C4-2B (cell line): ENCODE results near the gene MICU2.

ENCODE experiments used
- H3K27ac ChIP-seq: fragments of 450-650 bp; 2 replicates; pipeline ENCODE4 v1.5.1; 2017
- CTCF ChIP-seq: fragments of 450-650 bp; conservative IDR thresholded peaks from 2 replicates; pipeline ENCODE4 v1.5.1; 2017; ENCODE audit warnings: mild to moderate bottlenecking
- ZFX ChIP-seq: fragments of 450-650 bp; IDR thresholded peaks from 2 replicates; pipeline ENCODE4 v1.6.1; 2017

MICU2 gene

GRCh38 chr13:21534760-21535159 lies 69.2 kb downstream of the MICU2 start:
- TF ChIP-seq ZFX = no peak
- no peak for TF ChIP-seq CTCF
- H3K27ac ChIP-seq = no peak overlapping the region

- TF ChIP-seq ZFX (no peak), CTCF (no peak)
- H3K27ac ChIP-seq = no peak overlapping the region
These were observed 72.5 kb downstream of the MICU2 start for GRCh38 chr13:21531455-21531854.

GRCh38 chr13:21530656-21531055 lies 73.3 kb downstream of the MICU2 start:
- H3K27ac ChIP-seq = no peak overlapping the region
- TF ChIP-seq CTCF (no peak), ZFX (no peak)

- H3K27ac ChIP-seq = no peak overlapping the region
- TF ChIP-seq ZFX = no peak
- TF ChIP-seq CTCF = no peak
These were observed 74.7 kb downstream of the MICU2 start for GRCh38 chr13:21529146-21529893.

GRCh38 chr13:21528616-21529015 lies 75.4 kb downstream of the MICU2 start:
- no peak overlapping the region for H3K27ac ChIP-seq
- TF ChIP-seq CTCF = no peak
- TF ChIP-seq ZFX = no peak

GRCh38 chr13:21526707-21527540 lies 77.0 kb downstream of the MICU2 start:
- TF ChIP-seq CTCF = no peak
- TF ChIP-seq ZFX = no peak
- no peak overlapping the region for H3K27ac ChIP-seq

GRCh38 chr13:21522847-21523246 lies 81.1 kb downstream of the MICU2 start:
- H3K27ac ChIP-seq = no peak overlapping the region

More at GRCh38 chr13:21522847-21523246, 81.1 kb downstream of the MICU2 start:
- no peak for TF ChIP-seq ZFX
- no peak for TF ChIP-seq CTCF
